IPS-11a (cell line): Measurements from ENCODE around the gene SLC22A31.
"Not testable (repeated sequence)": the region's sequence is repeated elsewhere in the genome, so short reads cannot be mapped to it uniquely, and the experiment has no call there.

Experiments used
- H3K4me3 ChIP-seq: one replicate; pipeline ENCODE4 v1.5.1; 2013; ENCODE audit warnings: low read depth, low read length, control low read depth

SLC22A31 gene

GRCh38 chr16:89167425-89167941 lies 32.9 kb downstream of the SLC22A31 start:
- H3K4me3 ChIP-seq, result no peak overlapping the region

DNA sequence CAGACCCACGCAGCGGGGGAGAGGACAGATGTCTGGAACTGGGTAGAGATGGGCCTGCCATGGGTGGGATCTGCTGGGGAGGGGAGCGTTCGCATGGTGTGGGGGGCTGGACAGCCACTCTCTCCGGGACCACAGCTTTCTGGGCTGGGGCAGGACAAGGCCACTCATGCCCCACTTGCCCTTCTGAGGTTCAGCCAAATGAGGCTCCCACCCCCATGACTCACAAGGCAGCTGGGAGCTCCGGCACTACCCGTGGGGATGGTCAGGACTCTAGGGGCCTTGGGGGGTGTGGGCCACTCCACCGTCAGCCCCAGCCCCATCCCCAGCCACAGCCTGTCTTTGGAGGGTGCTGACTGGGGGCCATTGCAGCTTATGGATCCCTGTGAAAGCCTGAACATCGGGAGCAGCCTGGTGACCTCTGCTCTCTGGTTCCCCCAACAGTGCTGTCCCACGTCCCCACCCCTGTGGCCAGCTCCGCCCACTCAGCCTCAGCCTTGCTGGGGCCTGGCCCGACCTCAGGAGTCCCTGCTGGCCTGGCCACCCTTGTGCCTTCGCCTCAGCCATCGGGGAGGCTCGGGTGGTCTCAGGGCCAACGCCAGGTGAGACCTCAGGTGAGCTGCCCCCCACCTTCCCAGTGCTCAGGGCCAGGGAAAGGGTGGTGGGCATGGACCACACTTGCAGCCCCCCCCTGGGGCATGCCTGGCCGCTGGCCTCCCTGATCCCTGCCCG lies 33.5 kb downstream of the SLC22A31 start:
- no peak overlapping the region for H3K4me3 ChIP-seq

DNA sequence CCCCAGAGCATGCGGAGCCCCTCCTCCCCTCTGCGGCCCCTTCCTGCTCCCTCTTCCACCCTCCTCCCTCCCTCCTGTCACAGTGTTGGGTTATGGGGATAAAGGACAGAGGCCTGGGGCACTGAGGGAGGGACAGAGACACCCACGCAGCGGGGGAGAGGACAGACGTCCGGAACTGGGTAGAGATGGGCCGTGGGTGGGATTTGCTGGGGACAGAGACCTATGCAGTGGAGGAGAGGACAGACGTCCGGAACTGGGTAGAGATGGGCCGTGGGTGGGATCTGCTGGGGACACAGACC lies 34.7 kb downstream of the SLC22A31 start:
- H3K4me3 ChIP-seq, result not testable (repeated sequence)

DNA sequence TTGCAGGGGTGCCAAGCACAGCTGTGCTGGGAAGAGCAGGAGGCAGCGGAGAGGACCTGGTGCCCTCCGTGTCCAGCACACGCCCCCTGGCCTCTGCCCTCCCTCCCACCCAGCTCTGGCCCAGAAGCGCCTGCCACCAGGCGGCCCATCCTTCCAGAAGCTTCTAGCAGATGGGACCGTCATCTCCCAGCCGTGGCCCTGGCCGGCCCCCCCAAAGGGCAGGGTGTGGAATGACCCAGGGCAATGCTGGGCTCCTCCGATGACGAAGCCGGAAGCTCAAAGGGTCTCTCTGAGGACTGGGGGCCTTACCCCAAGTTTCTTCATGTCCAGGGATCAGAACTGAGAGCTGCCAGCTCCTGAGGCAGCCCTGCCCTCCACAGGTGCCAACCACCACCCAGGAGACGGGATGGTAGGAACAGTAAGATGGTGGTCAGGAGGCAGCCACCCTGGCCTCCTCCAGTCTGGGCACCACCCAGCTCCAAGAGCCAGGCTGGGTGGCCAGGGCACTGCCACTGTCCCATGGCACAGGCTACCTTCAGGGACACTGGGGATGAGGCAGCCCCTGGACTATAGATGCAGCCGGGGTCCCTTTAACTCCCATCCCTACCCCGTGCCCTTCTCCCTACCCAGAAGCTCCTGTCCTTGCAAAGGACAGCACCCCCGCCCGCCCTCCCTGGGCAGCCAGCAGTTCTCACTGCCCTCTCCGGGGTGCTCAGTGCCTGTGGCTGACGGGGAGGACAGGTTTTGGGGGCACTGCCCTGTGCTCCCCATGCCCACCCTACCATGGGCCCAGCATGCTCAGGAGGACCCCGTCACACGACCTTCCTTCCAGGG lies 35.3 kb downstream of the SLC22A31 start:
- H3K4me3 ChIP-seq, result no peak overlapping the region

GRCh38 chr16:89164436-89164835 lies 35.9 kb downstream of the SLC22A31 start:
- H3K4me3 ChIP-seq, result no peak overlapping the region

DNA sequence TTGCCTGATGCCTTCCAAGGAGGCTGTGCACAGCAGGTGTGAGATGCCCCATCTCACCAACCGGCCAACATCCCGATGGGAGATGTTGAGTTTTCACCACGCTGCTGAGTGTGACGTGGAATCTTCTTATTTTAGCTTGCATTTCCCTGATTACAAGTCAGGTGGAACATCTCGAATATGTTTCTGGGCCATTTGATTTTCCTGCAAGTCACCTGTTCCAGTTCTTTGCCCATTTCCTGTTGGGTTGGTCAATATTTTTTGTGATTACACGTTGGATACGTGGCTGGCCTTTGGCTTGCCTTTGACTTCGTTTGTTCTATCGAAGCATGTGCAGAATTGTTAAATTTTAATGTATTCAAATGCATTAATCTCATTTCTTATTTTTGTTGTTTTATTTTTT lies 37.0 kb downstream of the SLC22A31 start:
- no peak overlapping the region for H3K4me3 ChIP-seq

- H3K4me3 ChIP-seq, result no peak overlapping the region
These were observed 38.3 kb downstream of the SLC22A31 start for GRCh38 chr16:89161763-89162713.

GRCh38 chr16:89160977-89161701 lies 39.2 kb downstream of the SLC22A31 start:
- no peak overlapping the region for H3K4me3 ChIP-seq

DNA sequence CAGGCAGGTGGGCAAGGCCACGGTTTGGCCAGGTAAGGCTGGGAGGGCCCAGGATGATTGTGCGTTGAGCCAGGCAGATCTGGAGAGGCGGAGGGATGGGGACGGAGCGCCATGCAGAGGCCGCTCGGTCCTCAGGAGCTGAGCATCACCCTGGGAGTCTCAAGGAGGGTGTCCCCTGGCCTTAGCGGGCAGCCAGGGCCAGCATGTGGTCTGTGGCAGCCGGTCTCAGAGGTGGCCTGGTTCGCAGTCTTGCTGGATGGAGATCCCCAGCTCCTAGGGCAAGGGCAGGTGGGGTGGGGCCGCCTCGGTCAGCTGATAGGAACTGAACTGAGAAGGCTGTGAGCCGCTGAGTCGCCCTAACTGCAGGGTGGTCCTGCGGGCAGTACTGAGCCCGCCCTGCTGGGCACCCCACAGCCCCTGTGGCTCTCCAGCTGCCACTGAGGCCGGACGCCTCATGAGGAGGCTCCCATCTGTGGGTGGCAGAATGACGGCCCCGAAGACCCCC lies 40.4 kb downstream of the SLC22A31 start:
- no peak overlapping the region for H3K4me3 ChIP-seq

DNA sequence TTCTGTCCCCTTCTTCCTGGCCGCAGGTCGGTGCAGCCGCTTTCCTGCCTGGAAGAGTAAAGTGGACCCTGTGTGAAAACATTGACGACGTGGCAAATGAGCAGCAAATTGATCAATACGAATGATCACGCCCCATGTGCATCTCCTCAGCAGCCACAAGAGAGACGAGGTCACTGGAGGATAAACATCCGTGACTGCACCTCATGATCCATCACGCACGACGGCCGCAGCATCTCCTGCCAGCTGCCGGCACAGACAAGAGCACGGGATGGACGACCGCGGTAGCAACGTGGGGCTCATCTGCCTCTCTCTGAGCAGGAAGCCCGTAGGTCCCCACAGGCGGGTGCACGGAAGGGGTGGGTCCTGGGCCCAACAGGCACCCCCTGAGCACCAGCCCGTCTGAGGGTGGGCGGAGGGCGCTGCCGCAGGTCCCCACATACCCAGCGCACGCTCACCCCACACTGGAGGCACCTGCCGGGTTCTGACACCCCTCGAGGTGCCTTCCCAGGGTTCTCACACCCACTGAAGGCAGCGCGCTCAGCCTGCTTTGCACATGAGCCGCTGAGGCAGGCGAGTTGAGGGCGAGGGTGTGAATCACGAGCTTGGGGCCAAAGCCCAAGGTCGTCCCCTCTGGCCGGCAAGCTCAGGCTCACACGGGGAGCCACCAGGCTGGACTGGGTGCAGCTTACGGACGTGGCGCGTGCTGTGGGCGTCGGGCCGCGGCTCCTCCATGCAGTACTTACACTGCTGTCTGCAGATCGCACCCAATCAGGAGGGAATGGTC lies 41.1 kb downstream of the SLC22A31 start:
- H3K4me3 ChIP-seq, result no peak overlapping the region

- no peak overlapping the region for H3K4me3 ChIP-seq
These were observed 42.6 kb downstream of the SLC22A31 start for GRCh38 chr16:89157778-89158177.

DNA sequence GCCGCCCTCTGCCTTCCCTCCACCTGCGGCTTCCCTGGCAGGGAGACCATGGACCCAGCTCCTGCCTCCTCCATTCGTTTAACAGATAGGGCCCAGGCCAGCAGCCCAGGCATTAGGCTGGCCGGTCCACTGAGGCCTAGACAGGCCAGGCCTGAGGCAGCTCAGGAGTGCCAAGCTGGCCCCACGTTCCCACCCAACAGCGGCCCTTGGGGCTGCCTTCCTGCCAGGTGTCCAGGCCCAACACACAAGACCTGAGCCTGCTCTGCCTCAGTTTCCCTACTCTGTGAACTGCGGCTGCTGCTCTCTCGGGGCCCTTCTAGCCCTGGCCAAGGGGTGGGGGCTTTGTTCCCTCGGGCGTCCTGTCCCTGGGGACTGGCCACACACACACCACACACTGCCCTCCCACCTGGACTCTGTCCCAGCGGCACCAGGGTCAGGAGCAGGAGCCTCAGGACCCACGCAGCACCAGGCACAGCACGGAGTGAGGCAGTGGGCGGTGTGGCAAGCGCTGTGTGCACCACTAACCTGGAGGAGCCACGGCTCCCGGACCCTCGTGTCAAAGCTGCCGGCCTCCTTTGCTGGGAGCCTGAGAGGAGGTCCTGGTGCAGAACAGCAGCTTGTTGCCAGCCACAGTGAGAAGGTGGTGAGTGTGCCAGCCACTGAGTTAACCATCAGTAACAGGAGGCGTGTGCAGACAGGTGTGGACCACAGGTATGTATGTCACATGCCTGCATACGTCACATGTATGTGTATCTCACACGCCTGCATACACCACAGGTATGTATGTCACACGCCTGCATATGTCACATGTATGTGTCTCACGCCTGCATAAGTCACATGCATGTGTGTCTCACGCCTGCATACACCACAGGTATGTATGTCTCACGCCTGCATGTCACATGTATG lies 43.3 kb downstream of the SLC22A31 start:
- H3K4me3 ChIP-seq, result no peak overlapping the region

DNA sequence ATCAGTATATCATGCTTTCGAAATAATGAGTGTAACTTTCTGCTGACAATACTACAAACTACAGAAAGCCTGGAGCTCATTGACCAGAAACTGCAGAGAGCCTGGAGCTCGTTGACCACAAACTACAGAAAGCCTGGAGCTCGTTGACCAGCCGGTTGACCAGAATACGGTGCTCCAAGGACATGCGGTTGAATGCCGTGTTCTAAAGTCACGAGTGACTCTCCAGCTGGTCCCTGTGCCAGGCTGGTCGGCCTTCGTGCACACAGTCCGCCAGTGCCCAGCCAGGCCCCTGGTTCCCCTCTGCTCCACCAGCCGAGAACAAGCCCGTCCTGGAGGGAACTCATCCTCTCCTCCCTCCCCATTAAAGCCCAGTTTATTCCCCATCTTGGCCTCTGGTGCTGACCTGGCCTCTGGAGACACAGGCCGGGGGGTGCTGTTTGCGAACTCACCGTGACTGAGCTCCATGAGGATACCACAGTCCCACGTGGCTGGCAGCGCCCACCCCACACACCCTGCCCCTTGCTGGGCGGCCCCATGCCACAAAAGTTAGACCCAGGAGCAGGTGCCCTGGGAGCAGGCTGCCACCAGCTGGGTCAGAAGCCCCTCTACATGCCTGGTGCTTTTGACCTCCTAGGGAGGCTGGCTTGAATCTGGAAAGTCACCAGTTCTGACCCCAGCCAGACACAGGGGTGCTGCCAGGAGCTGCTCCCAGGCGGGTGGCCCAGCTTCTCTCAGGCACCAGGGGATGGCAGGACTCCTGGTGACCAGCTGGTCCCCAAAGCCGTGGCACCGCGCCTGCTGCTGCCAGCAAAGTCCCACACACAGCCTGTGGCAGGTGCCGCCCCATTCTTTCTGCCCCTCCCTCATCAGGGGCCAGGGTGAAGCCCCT lies 44.2 kb downstream of the SLC22A31 start:
- H3K4me3 ChIP-seq, result no peak overlapping the region

- H3K4me3 ChIP-seq, result no peak overlapping the region
These were observed 45.1 kb downstream of the SLC22A31 start for GRCh38 chr16:89155184-89155679.

GRCh38 chr16:89154390-89155183 lies 45.8 kb downstream of the SLC22A31 start:
- H3K4me3 ChIP-seq, result no peak overlapping the region

- no peak overlapping the region for H3K4me3 ChIP-seq
These were observed 46.5 kb downstream of the SLC22A31 start for GRCh38 chr16:89153848-89154271.
